Fibroblast of lung (primary cell): Measurements from ENCODE around the gene ZNF618. TPM values are rescaled to one million over a fixed set of nuclear protein-coding genes. Genes with fewer than 3 reads are reported as not detected.

Experiments used
- DNase-seq, 2 donors: peaks; one replicate each; pipeline versions ENCODE4 v3.0.0 to v3.0.0-alpha.2; 2010; ENCODE audit warnings: low read depth in 2 of 2
- H2AFZ ChIP-seq: 2 replicates; pipeline ENCODE4 v1.5.1; 2012; ENCODE audit warnings: low read length, control low read depth, inconsistent platforms
- H3K27ac ChIP-seq: 2 replicates; pipeline ENCODE4 v1.5.1; 2011; ENCODE audit warnings: low read length, control low read depth; ENCODE audit not compliant: insufficient read depth
- H3K27me3 ChIP-seq: 2 replicates; pipeline ENCODE4 v1.5.1; 2011; ENCODE audit warnings: mild to moderate bottlenecking, low read length; ENCODE audit not compliant: control insufficient read depth, insufficient read depth
- H3K36me3 ChIP-seq: 2 replicates; pipeline ENCODE4 v1.5.1; 2011; ENCODE audit warnings: low read length; ENCODE audit not compliant: control insufficient read depth, insufficient read depth
- H3K4me1 ChIP-seq: 2 replicates; pipeline ENCODE4 v1.5.1; 2011; ENCODE audit warnings: low read length; ENCODE audit not compliant: control insufficient read depth, insufficient read depth; ENCODE audit errors: extremely low read depth
- H3K4me2 ChIP-seq: 2 replicates; pipeline ENCODE4 v1.5.1; 2011; ENCODE audit warnings: low read length, control low read depth; ENCODE audit not compliant: insufficient read depth; ENCODE audit errors: extremely low read depth
- H3K4me3 ChIP-seq, 4 experiments: fragments of 200-600 bp in 1 of 4; sonication (generic) in 1 of 4; replicated peaks in 1 of 4; 2 replicates each; pipeline ENCODE4 v1.5.1; 2011 to 2016; ENCODE audit warnings: low read length in 4 of 4, low read depth in 3 of 4, mild to moderate bottlenecking in 3 of 4, control low read depth in 2 of 4, inconsistent platforms in 1 of 4, mixed read lengths in 1 of 4; ENCODE audit not compliant: insufficient read depth in 1 of 4; ENCODE audit errors: control extremely low read depth in 1 of 4
- H3K79me2 ChIP-seq: 2 replicates; pipeline ENCODE4 v1.5.1; 2012; ENCODE audit warnings: mild to moderate bottlenecking, low read length, inconsistent platforms; ENCODE audit not compliant: control insufficient read depth, insufficient read depth
- H3K9ac ChIP-seq: 2 replicates; pipeline ENCODE4 v1.5.1; 2011; ENCODE audit warnings: mild to moderate bottlenecking, low read length, control low read depth; ENCODE audit not compliant: insufficient read depth
- H3K9me3 ChIP-seq: 2 replicates; pipeline ENCODE4 v1.5.1; 2012; ENCODE audit warnings: low read depth, low read length; ENCODE audit not compliant: control insufficient read depth, insufficient read depth
- H4K20me1 ChIP-seq: 2 replicates; pipeline ENCODE4 v1.5.1; 2011; ENCODE audit warnings: low read length; ENCODE audit not compliant: control insufficient read depth, insufficient read depth; ENCODE audit errors: extremely low read depth
- CTCF ChIP-seq, 2 donors: IDR thresholded peaks in 1 of 2; conservative IDR thresholded peaks in 1 of 2; 1 replicate in 1 of 2; 2 replicates in 1 of 2; pipeline ENCODE4 v1.5.1; 2011 to 2012; ENCODE audit warnings: low read length in 2 of 2, control low read depth in 1 of 2, inconsistent platforms in 1 of 2, low read depth in 1 of 2, mild to moderate bottlenecking in 1 of 2
- EZH2 ChIP-seq: IDR thresholded peaks from 2 replicates; pipeline ENCODE4 v1.5.1; 2012; ENCODE audit warnings: low read length, control low read depth, mild to moderate bottlenecking; ENCODE audit errors: missing control alignments
- polyA plus RNA-seq, 2 donors: library from polyadenylated mRNA; depleted of rRNA in 1 of 2; stranded (reverse) in 1 of 2; unstranded in 1 of 2; fragments of >200 nt; gene quantifications; 2 replicates each; pipeline ENCODE4 v1.2.1, GENCODE V29; 2011 to 2012; ENCODE audit warnings: missing spikeins in 1 of 2
- total RNA-seq: library from RNA; depleted of rRNA; stranded (reverse); fragments of >200 nt; gene quantifications from 2 replicates; pipeline ENCODE4 v1.2.1, GENCODE V29; 2014

The ZNF618 gene
- total and polyA plus RNA-seq, 2 donors (not counting 1 experiment from before 2014, with no cell fraction given), result 6.6 to 8.6 TPM

GRCh38 chr9:113916931-113917330 lies 40.8 kb downstream of the ZNF618 start:
- no peak overlapping the region for H3K9ac ChIP-seq
- H2AFZ ChIP-seq, result no peak overlapping the region
- H3K36me3 ChIP-seq, result no peaks in the 10 kb centered on the region
- no peaks in the 10 kb centered on the region for H3K27me3 ChIP-seq
- H3K9me3 ChIP-seq, result no peaks in the 10 kb centered on the region
- TF ChIP-seq CTCF (conservative IDR thresholded peaks at IDR 0.05 in 1 of 2, IDR thresholded peaks at IDR 0.05 in 1 of 2; ENCODE audit: low read depth in 1 of 2, low read length in 2 of 2) (no peak), EZH2 (no peak)
- H3K4me1 ChIP-seq, result peaks cover 9% of the 10 kb centered on the region
- no peaks in the 10 kb centered on the region for H4K20me1 ChIP-seq
- no peak overlapping the region for H3K4me3 ChIP-seq
- peaks cover 16% of the 10 kb centered on the region for H3K79me2 ChIP-seq
- no peak overlapping the region for H3K4me2 ChIP-seq
- H3K27ac ChIP-seq, result no peak overlapping the region
- DNase-seq, result no peak

GRCh38 chr9:113918697-113919350 lies 42.7 kb downstream of the ZNF618 start:
- no peak overlapping the region for H3K4me3 ChIP-seq
- H3K27ac ChIP-seq, result no peak overlapping the region
- H3K9ac ChIP-seq, result no peak overlapping the region
- peaks cover 15% of the 10 kb centered on the region for H3K79me2 ChIP-seq
- H3K36me3 ChIP-seq, result no peaks in the 10 kb centered on the region
- TF ChIP-seq CTCF (conservative IDR thresholded peaks at IDR 0.05 in 1 of 2, IDR thresholded peaks at IDR 0.05 in 1 of 2; ENCODE audit: low read depth in 1 of 2, low read length in 2 of 2), result no peak
- H3K9me3 ChIP-seq, result no peaks in the 10 kb centered on the region
- no peaks in the 10 kb centered on the region for H3K4me1 ChIP-seq
- no peaks in the 10 kb centered on the region for H3K27me3 ChIP-seq
- DNase-seq, result no peak
- H2AFZ ChIP-seq, result no peak overlapping the region
- no peaks in the 10 kb centered on the region for H4K20me1 ChIP-seq
- H3K4me2 ChIP-seq, result no peak overlapping the region

GRCh38 chr9:113919382-113919781 lies 43.3 kb downstream of the ZNF618 start:
- Histone ChIP-seq H3K79me2 (peaks cover 16% of the 10 kb centered on the region), H3K9ac (no peak overlapping the region), H3K27ac (no peak overlapping the region), H4K20me1 (no peaks in the 10 kb centered on the region), H3K9me3 (no peaks in the 10 kb centered on the region), H3K36me3 (no peaks in the 10 kb centered on the region), H3K27me3 (no peaks in the 10 kb centered on the region), H3K4me1 (no peaks in the 10 kb centered on the region), H2AFZ (no peak overlapping the region), H3K4me3 (no peak overlapping the region), H3K4me2 (no peak overlapping the region)
- TF ChIP-seq CTCF (conservative IDR thresholded peaks at IDR 0.05 in 1 of 2, IDR thresholded peaks at IDR 0.05 in 1 of 2; ENCODE audit: low read depth in 1 of 2, low read length in 2 of 2) (no peak), EZH2 (no peak)
- DNase-seq, result no peak
